NCI-H2081 treated with DMSO at 0.1 percent for 48 hours (cell line): Measurements from ENCODE around the gene VCAN.

Experiments
- DNase-seq: peaks from one replicate; lab custom pipeline; 2025; lab: John Stamatoyannopoulos, UW

The VCAN gene

GRCh38 chr5:83469075-83469474 lies 2.5 kb upstream of the VCAN start:
- no peak for DNase-seq

GRCh38 chr5:83470526-83471404 lies 779 bp upstream of the VCAN start:
- no peak for DNase-seq

GRCh38 chr5:83472213-83472507 lies 616 bp downstream of the VCAN start:
- no peak for DNase-seq

- no peak for DNase-seq
Observed at GRCh38 chr5:83472508-83473345, 1.2 kb downstream of the VCAN start.

GRCh38 chr5:83473346-83474160 lies 2.0 kb downstream of the VCAN start:
- peak; percentile 11 for DNase-seq

GRCh38 chr5:83474161-83474796 lies 2.7 kb downstream of the VCAN start:
- DNase-seq: no peak

GRCh38 chr5:83474991-83475390 lies 3.4 kb downstream of the VCAN start:
- DNase-seq: no peak

GRCh38 chr5:83475391-83475863 lies 3.9 kb downstream of the VCAN start:
- DNase-seq: no peak

- no peak for DNase-seq
Observed at GRCh38 chr5:83475935-83476814, 4.6 kb downstream of the VCAN start.

- no peak for DNase-seq
Observed at GRCh38 chr5:83482961-83483360, 11.4 kb downstream of the VCAN start.

- no peak for DNase-seq
Observed at GRCh38 chr5:83484294-83484693, 12.8 kb downstream of the VCAN start.

- DNase-seq: no peak
Observed at GRCh38 chr5:83485842-83486241, 14.3 kb downstream of the VCAN start.

GRCh38 chr5:83487155-83487554 lies 15.6 kb downstream of the VCAN start:
- no peak for DNase-seq

- no peak for DNase-seq
Observed at GRCh38 chr5:83488271-83488670, 16.7 kb downstream of the VCAN start.

- DNase-seq: no peak
Observed at GRCh38 chr5:83488821-83489220, 17.3 kb downstream of the VCAN start.

GRCh38 chr5:83490203-83490602 lies 18.7 kb downstream of the VCAN start:
- DNase-seq: no peak

- no peak for DNase-seq
Observed at GRCh38 chr5:83492331-83492730, 20.8 kb downstream of the VCAN start.

GRCh38 chr5:83493644-83494043 lies 22.1 kb downstream of the VCAN start:
- DNase-seq: no peak

GRCh38 chr5:83494087-83494620 lies 22.6 kb downstream of the VCAN start:
- DNase-seq: no peak

- DNase-seq: no peak
Observed at GRCh38 chr5:83494666-83495065, 23.1 kb downstream of the VCAN start.

- DNase-seq: no peak
Observed at GRCh38 chr5:83496626-83497025, 25.1 kb downstream of the VCAN start.
